ACC112 (cell line): ENCODE measurements around the gene LRRC3.

Source experiments
- H2AFZ ChIP-seq: fragments of 200-600 bp; sonication (generic); one replicate; pipeline ENCODE4 v1.6.0; 2017; ENCODE audit warnings: antibody characterized with exemption, low read length; ENCODE audit not compliant: unreplicated experiment
- H3K27ac ChIP-seq: fragments of 200-600 bp; sonication (generic); 2 replicates; pipeline ENCODE4 v1.5.1; 2014; ENCODE audit warnings: low read depth, mild to moderate bottlenecking, antibody characterized with exemption, low read length, moderate library complexity
- H3K27me3 ChIP-seq: fragments of 200-600 bp; sonication (generic); 2 replicates; pipeline ENCODE4 v1.6.1; 2014; ENCODE audit warnings: mild to moderate bottlenecking, antibody characterized with exemption, low read length, moderate library complexity, mixed read lengths; ENCODE audit not compliant: insufficient read depth
- H3K36me3 ChIP-seq: fragments of 200-600 bp; sonication (generic); 2 replicates; pipeline ENCODE4 v1.6.1; 2016; ENCODE audit warnings: mild to moderate bottlenecking, antibody characterized with exemption, low read length, moderate library complexity, mixed read lengths; ENCODE audit not compliant: insufficient read depth
- H3K4me1 ChIP-seq: fragments of 200-600 bp; sonication (generic); one replicate; pipeline ENCODE4 v1.6.1; 2016; ENCODE audit warnings: low read length, mixed read lengths; ENCODE audit not compliant: insufficient read depth, unreplicated experiment, control insufficient read depth
- H3K4me3 ChIP-seq: fragments of 200-600 bp; sonication (generic); 2 replicates; pipeline ENCODE4 v1.5.1; 2014; ENCODE audit warnings: mild to moderate bottlenecking, low read depth, low read length
- H3K79me2 ChIP-seq: fragments of 200-600 bp; sonication (generic); one replicate; pipeline ENCODE4 v1.6.0; 2016; ENCODE audit warnings: low read length; ENCODE audit not compliant: control insufficient read depth, unreplicated experiment, insufficient read depth

The LRRC3 gene

GRCh38 chr21:44425307-44425894, 29.9 kb upstream of the LRRC3 start:
- H3K27ac ChIP-seq = no peak overlapping the region
- H3K4me3 ChIP-seq = no peak overlapping the region
- H3K36me3 ChIP-seq = no peaks in the 10 kb centered on the region
- H3K79me2 ChIP-seq = no peaks in the 10 kb centered on the region
- no peaks in the 10 kb centered on the region for H3K4me1 ChIP-seq
- H3K27me3 ChIP-seq = no peaks in the 10 kb centered on the region
- H2AFZ ChIP-seq = no peak overlapping the region

GRCh38 chr21:44425895-44426662, 29.2 kb upstream of the LRRC3 start:
- Histone ChIP-seq H3K4me1 (no peaks in the 10 kb centered on the region), H2AFZ (no peak overlapping the region), H3K36me3 (no peaks in the 10 kb centered on the region), H3K27me3 (no peaks in the 10 kb centered on the region), H3K79me2 (no peaks in the 10 kb centered on the region), H3K4me3 (no peak overlapping the region), H3K27ac (no peak overlapping the region)

GRCh38 chr21:44426663-44427191, 28.6 kb upstream of the LRRC3 start:
- H3K27me3 ChIP-seq = no peaks in the 10 kb centered on the region
- no peak overlapping the region for H3K27ac ChIP-seq
- H2AFZ ChIP-seq = no peak overlapping the region
- H3K79me2 ChIP-seq = no peaks in the 10 kb centered on the region
- no peaks in the 10 kb centered on the region for H3K4me1 ChIP-seq
- no peaks in the 10 kb centered on the region for H3K36me3 ChIP-seq
- H3K4me3 ChIP-seq = no peak overlapping the region

GRCh38 chr21:44427241-44428120, 27.8 kb upstream of the LRRC3 start:
- H3K4me3 ChIP-seq = no peak overlapping the region
- H3K27me3 ChIP-seq = no peaks in the 10 kb centered on the region
- no peak overlapping the region for H2AFZ ChIP-seq
- no peak overlapping the region for H3K27ac ChIP-seq
- no peaks in the 10 kb centered on the region for H3K36me3 ChIP-seq
- no peaks in the 10 kb centered on the region for H3K79me2 ChIP-seq
- no peaks in the 10 kb centered on the region for H3K4me1 ChIP-seq

DNA sequence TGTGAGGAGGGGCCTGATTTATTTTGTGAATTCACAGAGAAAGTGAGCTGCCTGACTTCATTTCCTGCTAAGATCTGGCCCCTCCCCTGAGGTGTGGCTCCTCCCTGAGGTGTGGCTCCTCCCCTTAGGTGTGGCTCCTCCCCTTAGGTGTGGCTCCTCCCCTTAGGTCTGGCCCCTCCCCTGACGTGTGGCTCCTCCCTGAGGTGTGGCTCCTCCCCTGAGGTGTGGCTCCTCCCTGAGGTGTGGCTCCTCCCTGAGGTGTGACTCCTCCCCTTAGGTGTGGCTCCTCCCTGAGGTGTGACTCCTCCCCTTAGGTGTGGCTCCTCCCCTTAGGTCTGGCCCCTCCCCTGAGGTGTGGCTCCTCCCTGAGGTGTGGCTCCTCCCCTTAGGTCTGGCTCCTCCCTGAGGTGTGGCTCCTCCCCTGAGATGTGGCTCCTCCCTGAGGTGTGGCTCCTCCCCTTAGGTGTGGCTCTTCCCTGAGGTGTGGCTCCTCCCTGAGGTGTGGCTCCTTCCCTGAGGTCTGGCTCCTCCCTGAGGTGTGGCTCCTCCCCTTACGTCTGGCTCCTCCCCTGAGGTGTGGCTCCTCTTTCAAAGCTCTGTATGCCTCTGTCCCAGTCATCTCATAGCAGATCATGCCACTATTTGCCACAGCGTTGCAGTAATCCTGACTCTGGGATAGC, 26.9 kb upstream of the LRRC3 start:
- Histone ChIP-seq H3K27ac (no peak overlapping the region), H3K36me3 (no peaks in the 10 kb centered on the region), H3K4me3 (no peak overlapping the region), H3K4me1 (no peaks in the 10 kb centered on the region), H3K79me2 (no peaks in the 10 kb centered on the region), H3K27me3 (no peaks in the 10 kb centered on the region), H2AFZ (no peak overlapping the region)

DNA sequence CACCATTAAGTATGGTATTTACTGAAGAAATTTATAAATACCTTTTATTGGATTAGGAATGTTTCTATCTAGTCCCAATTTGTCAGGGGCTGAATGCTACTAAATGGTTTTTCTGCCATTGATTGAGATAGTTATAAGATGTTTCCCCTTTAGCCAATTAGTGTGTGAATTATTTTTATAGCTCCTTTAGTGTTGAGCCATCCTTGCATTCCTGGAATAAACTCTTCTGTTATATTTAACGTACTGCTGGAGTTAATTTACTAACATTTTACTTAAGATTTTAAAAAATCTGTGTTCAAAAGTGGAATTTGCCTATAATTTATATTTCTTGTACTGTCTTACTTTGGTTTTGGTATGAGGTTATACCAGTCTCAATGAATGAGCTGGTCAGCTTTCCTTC, 25.4 kb upstream of the LRRC3 start:
- H3K27me3 ChIP-seq = no peaks in the 10 kb centered on the region
- H3K4me1 ChIP-seq = no peaks in the 10 kb centered on the region
- no peaks in the 10 kb centered on the region for H3K36me3 ChIP-seq
- no peak overlapping the region for H3K27ac ChIP-seq
- H3K79me2 ChIP-seq = no peaks in the 10 kb centered on the region
- H3K4me3 ChIP-seq = no peak overlapping the region
- H2AFZ ChIP-seq = no peak overlapping the region

- Histone ChIP-seq H2AFZ (no peak overlapping the region), H3K4me3 (no peak overlapping the region), H3K79me2 (no peaks in the 10 kb centered on the region), H3K4me1 (no peaks in the 10 kb centered on the region), H3K27ac (no peak overlapping the region), H3K36me3 (no peaks in the 10 kb centered on the region), H3K27me3 (no peaks in the 10 kb centered on the region)
Observed at GRCh38 chr21:44431300-44431699, 24.0 kb upstream of the LRRC3 start.

DNA sequence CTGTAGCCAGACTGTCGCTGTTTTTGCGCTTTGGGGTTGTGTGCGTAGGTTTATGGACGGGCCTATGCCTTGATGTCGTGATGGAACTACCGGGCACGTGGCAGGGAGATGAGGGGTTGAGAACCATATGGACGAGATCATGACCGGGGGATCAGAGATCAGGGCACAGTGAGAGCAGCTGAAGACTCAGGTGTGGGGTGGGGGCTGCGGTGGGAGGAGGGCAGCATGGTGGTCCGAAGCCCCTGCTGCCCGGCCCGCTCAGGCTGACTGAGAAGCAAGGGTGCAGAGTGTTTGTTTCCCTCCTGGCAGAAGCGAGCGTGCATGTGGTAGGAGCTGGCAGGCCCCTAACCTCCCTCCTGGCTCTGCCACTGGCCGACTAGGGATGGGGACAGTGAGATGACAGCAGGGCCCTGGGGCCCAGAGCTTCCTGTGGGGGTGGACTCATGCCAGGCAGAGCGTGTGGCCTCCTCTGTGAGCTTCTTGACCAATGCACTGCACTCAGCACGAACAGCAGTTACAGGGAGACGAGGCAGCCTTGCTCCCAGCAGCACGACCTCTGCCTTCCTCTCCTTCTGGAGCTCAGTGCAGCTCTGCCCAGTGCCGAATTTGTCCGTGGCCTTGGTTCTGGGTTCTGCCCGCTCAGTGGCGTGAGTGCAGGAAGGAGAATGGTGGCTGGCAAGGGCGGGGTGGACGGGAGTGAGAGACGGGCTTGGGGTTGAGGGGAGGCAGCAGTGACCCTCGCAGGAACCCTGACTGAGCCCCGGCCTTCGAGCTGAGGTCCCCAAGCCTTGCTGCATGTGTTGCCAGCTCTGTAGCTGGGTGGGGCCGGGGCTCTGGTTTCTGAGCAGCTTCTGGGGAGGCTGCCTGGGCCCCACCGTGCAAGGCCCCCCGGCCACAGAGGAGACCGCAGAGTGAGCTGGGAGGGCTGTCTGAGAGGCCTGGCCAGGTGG, 22.2 kb upstream of the LRRC3 start:
- no peaks in the 10 kb centered on the region for H3K27me3 ChIP-seq
- H3K36me3 ChIP-seq = no peaks in the 10 kb centered on the region
- no peaks in the 10 kb centered on the region for H3K79me2 ChIP-seq
- H3K4me1 ChIP-seq = no peaks in the 10 kb centered on the region
- no peak overlapping the region for H2AFZ ChIP-seq
- no peak overlapping the region for H3K27ac ChIP-seq
- no peak overlapping the region for H3K4me3 ChIP-seq

DNA sequence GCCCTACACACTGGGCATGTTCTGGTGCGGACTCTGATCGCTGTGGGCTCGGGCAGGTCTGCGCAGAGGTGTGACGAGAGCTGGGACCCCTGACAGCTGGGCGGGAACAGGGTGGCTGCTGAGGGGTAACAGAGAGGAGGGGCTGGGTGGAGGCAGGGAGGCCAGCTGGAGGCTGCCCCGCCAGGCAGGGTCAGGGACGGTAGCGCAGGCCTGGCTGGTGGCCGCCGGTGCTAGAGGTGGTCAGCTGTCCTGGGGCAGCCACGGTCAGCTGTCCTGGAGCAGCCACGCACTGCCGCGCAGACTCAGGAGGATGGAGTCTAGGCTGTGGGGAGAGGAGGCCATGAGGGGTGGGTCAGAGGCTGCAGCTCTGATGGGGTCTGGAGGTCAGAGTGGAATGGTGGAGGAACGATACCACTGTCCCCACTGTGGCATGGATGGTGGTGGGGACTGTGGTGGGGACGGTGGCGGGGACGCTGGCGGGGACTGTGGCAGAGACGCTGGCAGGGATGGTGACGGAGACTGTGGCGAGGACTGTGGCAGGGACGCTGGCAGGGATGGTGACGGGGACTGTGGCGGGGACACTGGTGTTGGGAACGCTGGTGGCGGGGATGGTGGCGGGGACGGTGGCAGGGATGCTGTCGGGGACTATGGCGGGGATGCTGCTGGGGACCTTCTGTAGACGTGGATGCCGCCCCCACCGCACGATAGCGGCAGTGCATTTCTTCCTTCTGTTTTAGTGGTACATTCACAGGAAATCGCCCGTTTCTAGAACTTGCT, 21.3 kb upstream of the LRRC3 start:
- Histone ChIP-seq H3K79me2 (no peaks in the 10 kb centered on the region), H3K36me3 (no peaks in the 10 kb centered on the region), H3K27me3 (no peaks in the 10 kb centered on the region), H2AFZ (no peak overlapping the region), H3K4me1 (no peaks in the 10 kb centered on the region), H3K4me3 (no peak overlapping the region), H3K27ac (no peak overlapping the region)
